Peyer's patch (tissue), 4 donors: ENCODE data around the gene COX7B2. TPM values are rescaled to one million over a fixed set of nuclear protein-coding genes. Genes with fewer than 3 reads are reported as not detected.

ENCODE experiments used
- DNase-seq, 3 donors: peaks; one replicate each; pipeline ENCODE4 v3.0.0-alpha.2; 2017 to 2019
- H3K27ac ChIP-seq, 4 donors: fragments of 200-600 bp; sonication (generic); one replicate each; pipeline ENCODE4 v1.5.1; 2016 to 2019
- H3K27me3 ChIP-seq, 2 donors: fragments of 200-600 bp; sonication (generic); one replicate each; pipeline ENCODE4 v1.5.1; 2019
- H3K36me3 ChIP-seq, 3 donors: fragments of 200-600 bp; sonication (generic); one replicate each; pipeline ENCODE4 v1.5.1; 2016 to 2019
- H3K4me1 ChIP-seq, 4 donors: fragments of 200-600 bp; sonication (generic); one replicate each; pipeline ENCODE4 v1.5.1; 2016 to 2019
- H3K4me3 ChIP-seq, 4 donors: fragments of 200-600 bp; sonication (generic); 1 replicate in 3 of 4; 2 replicates in 1 of 4; pipeline ENCODE4 v1.5.1; 2016 to 2019; ENCODE audit warnings: mild to moderate bottlenecking in 1 of 4
- H3K9me3 ChIP-seq, 4 donors: fragments of 200-600 bp; sonication (generic); one replicate each; pipeline ENCODE4 v1.5.1; 2016 to 2019; ENCODE audit warnings: mild to moderate bottlenecking in 1 of 4
- CTCF ChIP-seq, 6 experiments: fragments of 450-650 bp in 4 of 6; fragments of 200-600 bp in 2 of 6; sonication (generic) in 1 of 6; IDR thresholded peaks; one replicate each; pipeline ENCODE4 v1.5.1; 2017 to 2019; ENCODE audit warnings: antibody characterized with exemption in 6 of 6, mild to moderate bottlenecking in 3 of 6, moderate library complexity in 1 of 6
- POLR2A ChIP-seq, 2 donors: fragments of 450-650 bp; IDR thresholded peaks; one replicate each; pipeline ENCODE4 v1.5.1; 2017; ENCODE audit warnings: antibody characterized with exemption in 2 of 2, mild to moderate bottlenecking in 2 of 2, moderate library complexity in 2 of 2
- total RNA-seq, 4 donors: library from RNA; depleted of rRNA; stranded (reverse); fragments of >200 nt; gene quantifications; one replicate each; pipeline ENCODE4 v1.1.0, GENCODE V29; 2016

COX7B2 gene
- total RNA-seq, 4 donors from 2014 or later = not detected

- no peak overlapping the region for H3K4me3 ChIP-seq
- H3K27me3 ChIP-seq = no peaks in the 10 kb centered on the region
- no peak for TF ChIP-seq POLR2A (IDR thresholded peaks at IDR 0.05)
- no peak for TF ChIP-seq CTCF (IDR thresholded peaks at IDR 0.05)
- no peak for DNase-seq
- H3K4me1 ChIP-seq = no peaks in the 10 kb centered on the region
- H3K27ac ChIP-seq = no peak overlapping the region
- H3K9me3 ChIP-seq = no peaks in the 10 kb centered on the region
- H3K36me3 ChIP-seq = no peaks in the 10 kb centered on the region
These were observed 189.0 kb downstream of the COX7B2 start for GRCh38 chr4:46720055-46720454.

- Histone ChIP-seq H3K36me3 (no peaks in the 10 kb centered on the region), H3K4me3 (no peak overlapping the region), H3K27ac (no peak overlapping the region), H3K4me1 (no peaks in the 10 kb centered on the region), H3K27me3 (no peaks in the 10 kb centered on the region), H3K9me3 (no peaks in the 10 kb centered on the region)
- TF ChIP-seq POLR2A (IDR thresholded peaks at IDR 0.05) (no peak), CTCF (IDR thresholded peaks at IDR 0.05) (no peak)
- no peak for DNase-seq
These were observed 191.1 kb downstream of the COX7B2 start for GRCh38 chr4:46717950-46718349.

GRCh38 chr4:46715468-46715867 lies 193.6 kb downstream of the COX7B2 start:
- DNase-seq = no peak
- H3K27me3 ChIP-seq = no peaks in the 10 kb centered on the region
- no peak overlapping the region for H3K27ac ChIP-seq
- no peaks in the 10 kb centered on the region for H3K4me1 ChIP-seq
- H3K36me3 ChIP-seq = no peaks in the 10 kb centered on the region
- TF ChIP-seq POLR2A (IDR thresholded peaks at IDR 0.05) = no peak
- TF ChIP-seq CTCF (IDR thresholded peaks at IDR 0.05) = no peak
- no peaks in the 10 kb centered on the region for H3K9me3 ChIP-seq
- no peak overlapping the region for H3K4me3 ChIP-seq

GRCh38 chr4:46698891-46699290 lies 210.2 kb downstream of the COX7B2 start:
- TF ChIP-seq POLR2A (IDR thresholded peaks at IDR 0.05) (no peak), CTCF (IDR thresholded peaks at IDR 0.05) (no peak)
- Histone ChIP-seq H3K4me3 (no peak overlapping the region), H3K36me3 (no peaks in the 10 kb centered on the region), H3K27ac (no peak overlapping the region), H3K4me1 (no peaks in the 10 kb centered on the region), H3K9me3 (no peaks in the 10 kb centered on the region), H3K27me3 (no peaks in the 10 kb centered on the region)
- DNase-seq = no peak

Other genes starting within 250 kb of the COX7B2 start
- gene GABRA4, start 84.3 kb upstream of the COX7B2 start, total RNA-seq = under 1 TPM; under 0.01 to 0.76 (median 0.53) TPM
- not detected for gene GABRB1, start 122.3 kb upstream of the COX7B2 start, total RNA-seq